T follicular helper cell (primary cell): ENCODE data around the gene CCDC78.
A peak's percentile ranks its signal among the peaks of the same experiment; 100 is the strongest.
"Not testable (repeated sequence)": the region's sequence is repeated elsewhere in the genome, so short reads cannot be mapped to it uniquely, and the experiment has no call there.

Source experiments
- DNase-seq: peaks from one replicate; pipeline ENCODE4 v3.0.0-alpha.2; 2020; ENCODE audit warnings: low read depth

The CCDC78 gene

DNA sequence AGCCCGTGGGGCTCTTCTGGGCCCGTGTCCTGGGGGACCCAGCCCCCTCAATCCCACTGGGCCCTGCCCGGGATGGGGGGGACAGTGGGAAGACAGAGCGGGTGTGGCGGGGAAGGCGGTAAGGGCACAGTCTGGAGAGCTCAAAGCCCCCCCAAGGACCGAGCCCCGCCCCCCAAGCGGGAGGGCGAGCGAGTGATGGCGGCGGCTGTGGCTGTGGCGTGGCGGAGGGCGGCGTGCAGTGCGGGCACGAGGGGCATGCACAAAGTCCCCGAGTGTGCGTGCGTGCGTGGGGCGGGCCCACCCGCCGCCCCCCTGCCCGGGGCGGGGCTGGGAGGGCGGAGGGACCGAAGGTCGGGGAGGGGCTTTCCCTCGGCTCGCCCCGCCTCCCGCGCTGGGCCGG lies 32.5 kb downstream of the CCDC78 start:
- DNase-seq: no peak

GRCh38 chr16:693364-693763 lies 32.9 kb downstream of the CCDC78 start:
- DNase-seq: no peak

DNA sequence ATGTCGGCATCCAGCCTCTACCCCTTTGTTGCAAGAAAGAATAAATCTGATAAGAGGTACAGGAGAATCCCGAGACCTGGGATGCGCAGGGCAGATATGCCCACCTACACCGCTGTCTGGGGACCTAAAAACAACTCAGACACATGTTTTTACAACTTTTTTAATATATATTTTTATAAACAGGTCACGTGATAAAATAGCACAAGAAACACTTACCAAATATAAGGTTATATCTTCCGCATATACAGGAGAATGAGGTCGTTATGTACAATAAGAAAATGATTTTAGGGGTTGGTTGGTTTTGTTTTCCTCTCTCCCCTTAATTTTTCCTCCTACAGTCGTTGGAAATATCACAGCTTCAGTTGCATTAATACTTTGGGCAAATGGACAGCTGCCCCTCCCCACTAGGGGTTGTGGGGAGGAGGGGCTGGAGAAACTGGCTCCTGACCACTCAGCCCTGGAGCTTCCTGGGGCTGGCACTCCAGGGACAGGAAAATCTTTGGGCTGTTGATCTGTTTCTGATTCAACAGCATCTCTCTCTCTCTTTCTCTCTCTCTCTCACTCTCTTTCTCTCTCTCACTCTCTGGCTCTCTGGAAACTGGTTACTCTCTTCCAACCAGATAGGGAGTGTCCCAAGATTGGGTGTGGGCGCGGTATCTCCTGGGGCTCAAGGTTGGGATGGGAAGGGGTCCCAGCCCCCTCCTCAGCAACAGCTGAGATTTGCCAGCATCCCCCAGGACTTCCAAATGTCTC lies 33.7 kb downstream of the CCDC78 start:
- DNase-seq: no peak

DNA sequence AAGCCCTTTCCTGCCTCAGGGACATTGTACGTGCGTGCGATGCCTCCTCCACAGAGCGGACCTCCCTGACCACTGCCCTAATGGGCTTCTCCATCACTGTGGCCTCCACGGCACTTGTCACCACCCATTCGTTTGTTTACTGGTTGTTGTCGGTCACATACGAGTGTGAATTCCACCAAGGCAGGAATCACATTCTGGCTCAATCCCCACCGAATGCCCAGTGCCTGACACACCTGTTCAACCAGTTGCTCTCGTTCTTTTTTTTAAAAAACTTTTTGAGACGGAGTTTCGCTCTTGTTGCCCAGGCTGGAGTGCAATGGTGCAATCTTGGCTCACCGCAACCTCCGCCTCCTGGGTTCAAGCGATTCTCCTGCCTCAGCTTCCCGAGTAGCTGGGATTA lies 35.0 kb downstream of the CCDC78 start:
- not testable (repeated sequence) for DNase-seq

DNA sequence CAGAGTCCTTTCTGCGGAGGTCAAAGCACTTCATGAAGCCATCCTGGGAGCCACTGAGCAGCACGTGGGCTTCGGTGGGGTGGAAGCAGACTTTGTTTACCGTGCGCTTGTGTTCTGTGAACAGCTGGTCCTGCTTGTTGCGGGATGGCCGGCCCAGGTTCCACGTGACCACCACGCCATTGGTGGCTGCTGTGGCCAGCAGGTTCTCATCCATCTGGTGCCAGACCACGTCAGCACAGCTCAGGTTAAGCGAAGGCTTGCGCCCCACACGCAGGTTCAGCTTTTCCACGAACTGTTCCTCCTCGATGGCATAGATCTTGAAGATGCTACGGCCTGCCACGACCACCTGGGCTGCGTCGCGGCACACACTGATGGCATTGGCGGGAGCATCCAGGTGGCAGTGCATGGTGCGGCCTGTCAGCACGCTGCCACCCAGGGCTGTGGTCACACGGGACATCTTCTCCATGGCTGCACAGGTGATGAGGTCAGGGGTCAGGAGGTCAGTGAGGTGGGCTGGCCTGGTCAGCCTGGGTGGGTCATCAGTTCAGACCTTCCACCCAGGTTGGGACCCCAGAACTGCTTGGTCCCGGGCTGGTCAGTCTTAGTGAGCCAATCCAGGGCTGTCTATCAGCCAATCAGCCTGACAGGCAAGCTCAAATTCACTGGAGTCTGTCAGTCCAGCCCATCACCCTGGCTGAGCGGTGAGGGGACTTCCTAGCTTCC lies 36.9 kb downstream of the CCDC78 start:
- no peak for DNase-seq

DNA sequence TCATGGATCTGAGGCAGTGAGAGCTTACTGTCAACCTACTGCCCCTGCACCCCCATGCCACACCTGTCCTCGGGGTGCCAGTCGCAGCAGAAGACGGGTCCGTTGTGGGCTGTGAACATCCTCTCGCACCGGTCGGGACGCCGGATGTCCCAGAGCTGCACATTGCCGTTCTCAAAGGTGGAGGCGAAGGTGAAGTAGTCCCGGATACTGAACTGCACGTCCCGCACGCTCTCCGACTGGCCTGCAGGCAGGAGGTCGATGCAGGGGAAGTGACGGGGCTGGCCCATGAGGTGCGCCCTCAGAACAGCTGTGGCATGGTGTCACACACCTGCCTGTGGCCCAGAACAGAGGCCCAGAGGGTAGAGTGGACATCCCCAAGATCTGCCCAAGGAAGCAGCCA lies 38.7 kb downstream of the CCDC78 start:
- no peak for DNase-seq

DNA sequence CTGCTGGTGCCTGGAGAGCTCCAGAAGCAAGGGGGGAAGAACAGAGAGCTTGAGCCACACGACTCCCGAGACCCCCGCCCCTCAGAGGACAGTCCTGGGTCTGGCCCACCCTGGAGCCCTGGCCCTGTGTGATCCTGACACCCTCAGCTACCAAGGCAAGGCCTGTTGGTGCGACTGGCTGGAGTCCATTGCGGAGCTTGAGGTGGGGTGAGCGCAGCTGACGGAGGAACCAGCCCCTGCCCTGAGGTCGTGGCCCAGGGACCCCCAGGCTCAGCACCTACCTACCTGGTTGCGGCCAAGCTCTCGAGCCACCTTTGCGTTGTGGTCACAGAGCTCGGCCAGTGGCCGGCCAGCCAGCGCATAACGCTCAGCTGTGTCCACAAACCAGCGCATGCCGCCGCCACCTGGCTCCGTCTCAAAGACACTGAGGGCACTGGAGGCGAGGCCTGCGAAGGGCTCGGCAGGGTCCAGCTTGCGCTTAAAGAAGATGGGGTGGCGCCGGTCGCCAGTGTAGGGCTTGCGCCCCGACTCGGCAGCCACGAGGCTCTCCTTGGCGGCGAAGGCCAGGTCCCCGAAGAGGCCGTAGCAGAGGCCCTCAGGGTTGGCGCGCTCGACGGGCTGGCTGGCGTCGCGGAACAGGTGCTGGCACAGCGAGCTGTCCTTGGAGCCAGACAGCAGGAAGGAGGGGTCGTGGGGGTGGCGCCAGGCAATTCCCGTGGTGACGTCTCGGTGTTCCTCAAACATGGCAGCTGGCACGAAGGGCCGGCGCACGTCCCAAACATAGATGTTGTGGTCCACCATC lies 39.6 kb downstream of the CCDC78 start:
- DNase-seq: no peak

- DNase-seq: no peak
These were observed 40.3 kb downstream of the CCDC78 start for GRCh38 chr16:685967-686366.

DNA sequence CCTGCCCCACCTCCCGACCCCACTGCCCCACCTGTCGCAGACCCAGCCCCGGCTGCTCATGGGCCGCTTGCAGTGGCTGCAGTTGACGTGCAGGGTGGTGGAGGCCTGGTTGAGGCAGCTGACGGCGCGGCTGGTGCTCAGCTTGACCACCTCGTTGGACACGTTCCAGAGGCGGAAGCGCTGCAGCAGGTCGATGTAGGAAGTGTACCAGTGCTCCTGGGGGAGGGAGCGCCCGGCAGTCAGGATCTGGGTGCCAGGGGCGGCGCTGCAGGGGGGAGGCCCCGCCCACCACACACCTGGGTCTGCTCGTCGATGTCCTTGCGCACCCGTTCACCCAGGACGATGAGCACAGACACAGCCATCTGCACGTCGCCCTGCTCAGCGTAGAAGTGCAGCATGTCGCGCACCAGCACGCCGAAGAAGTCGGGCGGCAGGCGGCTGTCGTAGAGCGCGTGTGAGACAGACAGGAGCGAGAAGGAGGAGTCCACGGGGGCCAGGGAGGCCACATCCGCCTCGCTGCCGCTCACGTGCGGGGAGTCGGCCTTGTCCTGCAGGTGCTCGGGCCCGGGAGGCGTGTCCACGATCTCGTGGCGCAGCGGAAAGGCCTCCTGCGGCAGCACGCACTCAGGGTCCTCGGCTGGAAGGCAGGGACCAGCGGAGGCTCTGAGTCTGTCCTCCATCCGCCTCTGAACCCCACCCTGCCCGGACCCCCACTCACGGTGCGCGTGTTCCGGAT lies 41.1 kb downstream of the CCDC78 start:
- DNase-seq: no peak

- peak; percentile 91 for DNase-seq
These were observed 42.0 kb downstream of the CCDC78 start, which contains the start of gene JMJD8 for GRCh38 chr16:684071-684794. TSS of gene JMJD8 (minus strand) at chr16:684334. CDS start at chr16:684319, 15 bp downstream.

DNA sequence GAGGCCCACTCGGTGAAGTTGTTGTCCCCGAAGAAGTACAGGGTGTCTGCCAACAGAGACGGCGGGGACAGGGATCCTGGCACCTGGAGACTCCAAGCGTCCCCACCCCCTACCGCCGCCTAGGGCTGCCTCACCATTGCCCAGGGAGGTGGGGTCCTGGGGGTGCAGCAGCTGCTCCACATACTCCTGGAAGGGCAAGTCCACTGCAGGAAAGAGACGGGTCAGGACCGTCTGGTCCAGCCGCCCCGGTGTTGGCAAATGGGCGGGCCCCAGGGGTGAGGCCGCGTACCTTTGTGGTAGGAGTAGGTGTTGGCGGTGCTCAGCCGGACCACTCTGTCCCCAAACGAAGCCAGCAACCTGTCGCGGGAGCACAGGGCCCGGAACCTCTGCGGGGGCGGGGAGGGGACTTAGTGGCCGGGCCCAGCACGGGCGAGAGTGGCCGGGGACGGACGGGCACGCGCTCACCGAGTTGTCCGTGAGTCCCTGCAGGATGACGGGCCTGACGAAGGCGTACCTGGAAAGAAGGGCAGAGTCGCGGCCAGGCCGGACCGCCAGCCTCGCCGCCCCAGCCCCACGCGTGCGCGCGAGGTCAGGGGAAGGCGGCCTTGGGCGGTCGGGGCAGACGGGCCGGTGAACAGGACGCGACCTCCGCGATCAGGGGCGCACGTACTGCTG lies 42.7 kb downstream of the CCDC78 start:
- no peak for DNase-seq

DNA sequence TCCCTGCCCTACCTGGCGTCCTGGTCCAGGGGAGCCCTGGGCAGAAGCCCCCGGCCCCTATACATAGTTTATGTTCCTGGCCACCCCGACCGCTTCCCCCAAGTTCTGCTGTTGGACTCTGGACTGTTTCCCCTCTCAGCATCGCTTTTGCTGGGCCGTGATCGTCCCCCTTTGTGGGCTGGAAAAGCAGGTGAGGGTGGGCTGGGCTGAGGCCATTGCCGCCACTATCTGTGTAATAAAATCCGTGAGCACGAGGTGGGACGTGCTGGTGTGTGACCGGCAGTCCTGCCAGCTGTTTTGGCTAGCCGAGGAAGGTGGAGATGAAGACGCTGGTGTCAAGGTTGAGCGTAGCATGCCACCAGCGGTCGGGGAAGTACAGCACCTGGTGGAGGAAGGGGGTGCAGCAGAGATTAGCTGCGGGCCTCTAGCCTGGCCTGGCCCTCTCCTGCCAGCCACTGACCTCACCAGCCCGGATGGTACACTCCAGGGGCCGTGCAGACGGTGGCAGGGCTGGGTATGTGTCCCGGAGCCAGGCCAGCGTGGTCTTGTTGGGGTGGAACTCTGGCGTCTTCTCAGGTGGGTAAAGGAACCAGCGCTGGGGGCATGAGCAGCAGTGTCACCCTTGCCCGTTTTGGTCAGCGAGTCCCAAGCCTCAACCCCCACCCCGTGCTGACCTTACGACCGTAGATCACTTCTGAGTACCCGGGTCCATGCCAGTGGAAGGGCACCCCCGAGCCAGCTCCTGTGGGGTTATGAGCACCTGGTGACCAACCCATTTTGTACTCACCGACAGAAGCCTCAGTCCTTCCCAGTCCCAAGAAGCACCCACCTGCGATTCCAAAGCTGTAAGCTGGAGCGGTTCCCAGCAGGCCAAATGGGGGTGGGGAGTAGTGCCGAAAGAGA lies 43.5 kb downstream of the CCDC78 start:
- no peak for DNase-seq

DNA sequence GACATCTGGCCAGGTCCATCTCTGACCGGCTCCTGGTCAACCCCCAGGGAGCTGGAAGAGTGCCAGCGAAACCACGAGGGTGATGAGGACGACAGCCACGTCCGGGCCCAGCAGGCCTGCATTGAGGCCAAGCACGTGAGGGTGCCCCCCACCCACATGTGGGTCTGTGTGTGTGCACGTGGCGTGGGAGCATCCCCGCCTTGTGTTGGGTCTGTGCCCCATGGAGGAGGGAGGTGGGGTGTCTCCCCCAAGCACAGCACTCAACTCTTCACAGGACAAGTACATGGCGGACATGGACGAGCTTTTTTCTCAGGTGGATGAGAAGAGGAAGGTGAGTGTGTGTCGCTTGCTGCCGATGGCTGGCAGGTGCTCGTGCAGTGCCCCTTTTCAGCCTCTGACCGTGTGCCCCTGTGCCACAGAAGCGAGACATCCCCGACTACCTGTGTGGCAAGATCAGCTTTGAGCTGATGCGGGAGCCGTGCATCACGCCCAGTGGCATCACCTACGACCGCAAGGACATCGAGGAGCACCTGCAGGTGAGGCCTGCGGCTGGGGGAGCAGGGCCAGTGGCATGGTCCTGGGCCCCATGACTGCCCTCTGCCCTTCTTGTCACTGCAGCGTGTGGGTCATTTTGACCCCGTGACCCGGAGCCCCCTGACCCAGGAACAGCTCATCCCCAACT lies 44.4 kb downstream of the CCDC78 start:
- DNase-seq: no peak

DNA sequence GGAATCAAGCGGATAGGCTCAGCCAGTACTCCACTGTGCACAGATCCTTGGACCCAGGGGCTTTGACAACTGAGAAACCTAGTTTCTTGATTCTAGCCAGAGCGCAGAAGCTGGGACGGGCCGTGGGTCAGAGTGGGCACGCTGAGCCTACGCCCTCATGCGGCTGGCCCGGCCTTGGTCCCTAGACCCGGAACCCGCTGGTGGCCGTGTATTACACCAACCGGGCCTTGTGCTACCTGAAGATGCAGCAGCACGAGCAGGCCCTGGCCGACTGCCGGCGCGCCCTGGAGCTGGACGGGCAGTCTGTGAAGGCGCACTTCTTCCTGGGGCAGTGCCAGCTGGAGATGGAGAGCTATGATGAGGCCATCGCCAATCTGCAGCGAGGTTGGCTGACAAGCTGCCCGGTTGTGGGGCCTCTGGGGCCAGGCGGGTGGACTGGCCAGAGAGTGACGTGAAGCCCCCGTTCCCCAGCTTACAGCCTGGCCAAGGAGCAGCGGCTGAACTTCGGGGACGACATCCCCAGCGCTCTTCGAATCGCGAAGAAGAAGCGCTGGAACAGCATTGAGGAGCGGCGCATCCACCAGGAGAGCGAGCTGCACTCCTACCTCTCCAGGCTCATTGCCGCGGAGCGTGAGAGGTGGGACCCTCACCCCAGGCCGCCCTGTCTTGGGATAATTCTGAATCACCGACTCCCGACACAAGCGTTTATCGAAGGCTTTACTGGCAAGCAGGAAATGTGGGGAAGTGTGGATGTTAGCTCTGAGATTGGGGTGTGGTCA lies 45.1 kb downstream of the CCDC78 start:
- DNase-seq: no peak

- DNase-seq: no peak
These were observed 45.7 kb downstream of the CCDC78 start for GRCh38 chr16:680625-680945.

DNA sequence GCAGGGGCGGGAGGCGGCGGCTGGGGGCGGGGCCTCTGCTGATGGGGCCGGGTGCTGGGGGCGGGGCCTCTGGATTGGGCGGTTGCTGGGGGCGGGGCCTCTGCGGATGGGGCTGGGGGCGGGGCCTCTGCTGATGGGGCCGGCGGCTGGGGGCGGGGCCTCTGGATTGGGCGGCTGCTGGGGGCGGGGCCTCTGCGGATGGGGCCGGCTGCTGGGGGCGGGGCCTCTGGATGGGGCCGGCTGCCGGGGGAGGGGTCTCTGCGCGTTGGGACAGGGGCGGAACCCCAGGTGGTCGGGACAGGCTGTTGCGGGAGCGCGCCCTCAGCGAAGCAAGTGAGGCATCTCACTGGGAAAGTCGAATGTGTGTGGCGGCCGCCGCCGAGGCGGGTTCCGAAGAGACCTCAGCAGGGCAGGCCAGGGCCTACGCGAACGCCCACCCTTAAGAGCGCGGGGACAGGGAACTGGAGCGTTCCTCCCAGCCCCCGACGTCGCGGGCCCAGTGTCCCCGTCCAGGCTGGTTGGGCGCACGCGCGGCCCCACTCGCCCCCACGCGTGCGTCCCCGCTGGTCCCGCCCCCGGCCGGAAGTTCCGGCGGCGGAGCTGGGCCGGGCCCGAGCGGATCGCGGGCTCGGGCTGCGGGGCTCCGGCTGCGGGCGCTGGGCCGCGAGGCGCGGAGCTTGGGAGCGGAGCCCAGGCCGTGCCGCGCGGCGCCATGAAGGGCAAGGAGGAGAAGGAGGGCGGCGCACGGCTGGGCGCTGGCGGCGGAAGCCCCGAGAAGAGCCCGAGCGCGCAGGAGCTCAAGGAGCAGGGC lies 46.2 kb downstream of the CCDC78 start, which contains the start of gene STUB1:
Gene STUB1, plus strand, starts transcription at position 597 of the 811 bp plus-strand sequence. Its CDS starts 116 bp downstream, at position 713.
- peak; percentile 87 for DNase-seq
